ENCODE measurements around the gene E2F3.
A peak's percentile ranks its signal among the peaks of the same experiment; 100 is the strongest.
"Not testable (repeated sequence)": the region's sequence is repeated elsewhere in the genome, so short reads cannot be mapped to it uniquely, and the experiment has no call there.

The E2F3 gene

DNA sequence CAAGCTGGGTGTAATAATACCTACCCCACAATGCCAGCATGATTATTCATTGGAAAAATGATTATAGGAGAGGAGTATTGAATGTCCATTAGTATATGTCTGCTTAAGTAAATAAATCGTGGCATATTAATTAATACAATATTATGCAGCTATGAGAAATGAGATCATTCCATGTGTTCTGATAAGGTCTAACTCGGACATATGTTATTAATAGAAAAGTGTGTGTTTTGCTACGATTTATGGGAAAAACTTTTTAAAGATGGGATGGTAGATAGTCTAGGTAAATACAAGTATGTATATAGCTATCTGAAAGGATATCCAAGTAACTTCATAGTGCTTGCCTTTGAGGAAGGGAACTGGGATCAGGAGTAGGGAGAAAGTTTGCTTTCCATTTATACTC is 71.1 kb downstream of the E2F3 start:
- DNase-seq: no peak

DNA sequence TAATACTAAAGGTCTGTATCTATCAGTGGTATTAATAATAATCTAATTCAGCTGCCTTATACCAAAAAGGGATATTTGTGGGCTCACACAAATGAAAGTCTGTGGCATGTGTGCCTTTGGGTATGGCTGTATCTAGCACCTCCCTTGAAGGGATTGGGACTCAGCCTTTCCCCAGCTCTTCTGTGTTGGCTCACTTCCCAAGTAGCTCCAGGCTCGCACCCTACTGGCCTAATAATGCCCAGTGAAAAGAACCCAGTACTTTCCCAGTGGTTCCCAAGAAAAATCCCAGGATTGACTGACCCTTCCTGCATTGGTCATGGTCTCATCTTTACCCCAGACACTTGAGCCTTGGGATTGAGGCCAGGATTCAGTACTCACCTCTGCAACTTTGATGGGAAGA is 71.8 kb downstream of the E2F3 start:
- DNase-seq: no peak

DNA sequence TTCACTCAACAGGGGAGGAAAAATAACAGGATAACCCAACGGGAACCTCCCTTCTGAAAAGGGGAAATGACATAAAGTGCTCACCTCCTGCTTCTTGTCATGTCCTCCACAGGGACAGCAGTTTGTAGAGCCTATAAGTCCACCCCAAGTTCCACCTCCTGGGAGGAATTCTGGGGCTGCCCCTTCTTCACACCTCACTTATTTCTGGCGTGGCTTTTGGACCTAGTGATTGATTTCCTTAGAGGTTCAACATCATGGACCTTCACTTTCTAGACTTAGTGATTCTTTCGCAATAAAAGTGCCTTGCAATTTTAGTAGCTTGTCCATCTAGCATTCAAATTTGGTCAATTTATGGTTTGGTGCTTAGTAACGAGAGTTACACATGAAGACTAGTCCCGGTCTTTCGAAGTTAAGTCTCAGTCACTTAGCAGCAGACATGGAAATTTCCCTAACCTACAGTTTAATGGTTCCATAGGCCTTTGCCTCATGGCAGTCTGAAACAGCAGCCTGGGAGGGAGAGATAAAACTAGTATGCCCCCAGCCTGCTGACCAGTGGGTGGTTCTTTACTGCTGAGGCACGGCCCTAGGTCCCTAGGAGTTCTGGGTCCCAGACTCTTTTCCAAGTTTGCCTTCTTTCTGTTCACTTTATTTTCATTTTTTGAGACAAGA is 73.3 kb downstream of the E2F3 start:
- no peak for DNase-seq

DNA sequence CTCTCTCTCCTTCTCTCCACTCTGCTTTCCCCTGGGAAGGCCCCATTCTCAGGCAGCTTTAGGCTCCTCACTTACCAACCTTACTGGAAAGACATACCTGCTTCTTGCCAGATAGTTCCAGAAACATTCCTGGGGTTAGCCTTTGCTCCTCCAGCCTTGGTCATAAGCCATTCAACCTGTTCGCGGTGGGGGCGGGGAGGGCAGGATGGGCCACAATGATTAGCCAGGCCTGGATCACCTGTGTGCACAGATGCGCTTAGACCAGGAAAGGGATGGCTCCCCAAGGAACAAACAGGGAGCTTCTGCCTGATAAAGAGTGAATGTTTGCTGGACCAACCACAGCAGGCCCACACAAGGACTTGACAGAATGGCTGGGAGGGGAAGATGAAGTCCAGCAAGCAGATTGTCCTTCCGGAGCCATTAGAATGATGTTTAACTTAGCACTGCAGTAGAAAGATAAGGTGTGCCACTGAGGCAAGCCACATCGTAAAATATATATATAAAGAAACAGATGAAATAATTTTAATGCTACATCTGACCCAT is 74.9 kb downstream of the E2F3 start:
- DNase-seq: no peak

DNA sequence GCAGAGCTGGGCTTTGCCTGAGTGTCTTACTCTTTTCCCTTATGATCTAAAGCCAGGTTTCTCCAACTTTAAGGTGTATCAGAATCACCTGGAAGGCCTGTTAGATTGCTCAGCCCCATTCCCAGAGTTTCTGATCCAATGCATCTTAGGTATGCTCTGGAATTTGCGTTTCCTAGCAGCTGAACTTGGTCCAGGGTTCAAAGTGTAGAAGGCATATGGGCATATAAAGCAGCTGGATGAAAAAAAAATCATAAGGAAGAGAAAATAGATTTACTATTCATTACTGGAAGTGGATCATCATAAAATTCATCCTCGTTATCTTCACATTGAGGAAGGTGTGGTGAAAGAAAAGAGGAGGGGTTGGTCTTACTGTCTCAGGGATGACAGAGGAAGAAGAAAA is 75.8 kb downstream of the E2F3 start:
- no peak for DNase-seq

DNA sequence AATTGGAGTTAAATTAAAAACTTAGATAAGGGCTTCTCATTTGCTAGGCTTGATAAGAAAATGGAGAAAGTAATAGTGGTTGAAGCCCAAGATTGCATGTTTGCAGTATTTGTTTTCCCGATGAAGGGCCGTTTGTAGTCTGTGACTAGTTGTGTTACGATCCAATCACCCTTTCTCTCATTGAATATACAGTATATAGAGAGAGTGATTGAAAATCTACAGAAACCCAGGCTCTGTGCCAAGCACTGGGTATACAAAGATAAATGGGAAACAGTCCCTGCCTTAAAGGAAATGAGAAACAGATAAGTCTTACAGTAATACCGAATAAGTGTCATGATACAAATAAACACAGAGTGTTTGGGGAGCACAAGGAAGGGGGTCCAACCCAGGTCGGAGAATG is 77.4 kb downstream of the E2F3 start:
- DNase-seq: no peak

DNA sequence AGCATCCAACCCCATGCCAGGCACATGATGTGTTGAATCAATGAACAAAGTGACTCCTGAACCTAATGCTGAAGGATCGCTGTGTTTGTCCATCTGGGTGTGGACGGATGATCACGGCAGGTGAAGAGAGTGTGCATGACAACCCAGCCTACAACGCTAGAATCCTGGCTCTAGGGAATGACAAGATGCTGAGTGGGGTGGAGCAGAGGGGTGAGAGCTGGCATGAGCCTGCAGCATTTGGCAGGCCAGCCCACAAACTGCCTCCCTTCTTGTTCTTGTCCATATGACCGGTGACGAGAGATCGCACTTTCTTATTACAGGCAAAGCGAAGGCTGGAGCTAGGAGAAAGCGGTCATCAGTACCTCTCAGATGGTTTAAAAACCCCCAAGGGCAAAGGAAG is 77.8 kb downstream of the E2F3 start:
- no peak for DNase-seq

DNA sequence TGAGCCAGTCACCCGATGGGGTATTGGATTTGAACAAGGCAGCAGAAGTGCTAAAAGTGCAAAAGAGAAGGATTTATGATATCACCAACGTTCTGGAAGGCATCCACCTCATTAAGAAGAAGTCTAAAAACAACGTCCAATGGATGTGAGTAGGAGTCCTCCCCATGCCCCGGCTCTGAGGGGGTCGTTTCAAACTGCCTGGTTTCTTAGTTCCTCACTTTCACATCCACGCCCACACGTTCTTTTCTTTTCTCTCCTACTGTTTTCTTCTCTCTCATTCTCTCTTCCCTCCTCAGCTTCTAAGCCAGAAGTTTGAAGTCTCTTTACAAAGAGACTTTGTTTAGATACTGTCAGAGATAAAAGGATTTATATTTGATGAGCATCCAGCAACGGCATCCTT is 79.6 kb downstream of the E2F3 start:
- DNase-seq: no peak

DNA sequence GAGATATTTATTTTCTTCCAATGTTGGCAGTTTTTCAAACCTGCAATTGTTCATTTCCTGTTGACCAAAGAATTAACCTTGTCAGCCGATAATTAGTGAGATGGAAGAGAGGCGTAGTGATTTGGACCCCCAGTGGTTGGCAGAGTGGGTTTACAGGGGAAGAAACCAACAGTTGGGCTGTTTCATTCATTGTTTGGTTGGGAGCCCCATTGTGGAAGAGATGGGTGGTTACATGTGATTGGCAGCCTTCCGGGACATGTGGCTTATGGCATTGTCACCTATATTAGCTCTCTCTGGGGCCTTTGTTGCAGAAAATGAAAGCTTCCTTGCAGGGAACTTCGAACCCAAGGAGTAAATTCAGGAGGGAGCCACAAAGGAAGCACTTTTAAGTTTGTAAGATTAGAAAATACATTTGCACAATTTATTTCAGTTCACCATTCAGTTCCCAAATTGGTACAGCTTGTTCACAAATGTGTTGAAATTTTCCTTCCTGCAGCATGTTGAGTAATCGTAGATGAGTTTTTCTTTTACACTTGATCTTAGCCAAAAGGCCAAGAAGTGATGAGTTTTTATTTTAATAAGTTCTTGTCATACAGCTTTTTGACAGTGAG is 82.3 kb downstream of the E2F3 start:
- no peak for DNase-seq

DNA sequence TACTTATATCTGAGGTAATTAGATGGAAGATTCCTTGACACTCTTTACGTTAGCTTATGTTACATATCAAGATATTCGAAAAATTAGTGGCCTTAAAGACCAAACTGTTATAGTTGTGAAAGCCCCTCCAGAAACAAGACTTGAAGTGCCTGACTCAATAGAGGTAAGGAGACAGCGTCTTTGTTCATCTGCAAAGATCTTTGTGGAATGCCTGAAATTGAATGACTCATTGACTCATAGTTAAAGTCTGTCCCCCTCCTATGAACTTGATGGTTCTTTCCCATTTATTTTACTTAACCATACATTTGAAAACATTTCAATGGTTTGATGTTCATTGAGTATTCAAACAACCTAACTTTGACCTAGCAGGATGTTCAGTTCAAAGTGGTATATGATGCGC is 85.0 kb downstream of the E2F3 start:
- DNase-seq: no peak

DNA sequence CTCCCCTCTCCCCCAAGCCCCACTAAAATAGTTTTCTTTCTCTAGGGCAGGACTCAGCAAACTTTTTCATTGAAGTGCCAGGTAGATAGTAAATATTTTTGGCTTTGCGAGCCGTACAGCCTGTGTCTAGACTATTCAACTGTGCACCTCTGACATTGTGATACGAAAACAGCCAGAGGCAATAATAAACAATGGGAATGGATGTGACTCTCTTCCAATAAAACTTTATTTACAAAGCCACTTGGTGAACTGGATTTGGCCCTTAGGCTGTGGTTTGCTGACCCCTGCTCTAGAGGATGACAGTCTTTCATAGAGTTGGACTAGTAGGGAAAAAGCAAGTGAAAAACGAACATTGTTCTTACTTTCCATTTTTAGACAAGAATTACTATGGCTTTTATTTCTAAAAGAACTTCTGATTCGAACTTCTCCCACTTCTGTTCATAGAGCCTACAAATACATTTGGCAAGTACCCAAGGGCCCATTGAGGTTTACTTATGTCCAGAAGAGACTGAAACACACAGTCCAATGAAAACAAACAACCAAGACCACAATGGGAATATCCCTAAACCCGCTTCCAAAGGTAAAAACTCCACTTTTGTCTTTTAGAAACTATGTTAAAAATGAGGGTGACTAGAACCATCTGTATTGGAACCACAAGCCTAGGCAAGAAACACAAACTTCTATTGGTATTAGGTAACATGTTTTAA is 86.1 kb downstream of the E2F3 start:
- no peak for DNase-seq

DNA sequence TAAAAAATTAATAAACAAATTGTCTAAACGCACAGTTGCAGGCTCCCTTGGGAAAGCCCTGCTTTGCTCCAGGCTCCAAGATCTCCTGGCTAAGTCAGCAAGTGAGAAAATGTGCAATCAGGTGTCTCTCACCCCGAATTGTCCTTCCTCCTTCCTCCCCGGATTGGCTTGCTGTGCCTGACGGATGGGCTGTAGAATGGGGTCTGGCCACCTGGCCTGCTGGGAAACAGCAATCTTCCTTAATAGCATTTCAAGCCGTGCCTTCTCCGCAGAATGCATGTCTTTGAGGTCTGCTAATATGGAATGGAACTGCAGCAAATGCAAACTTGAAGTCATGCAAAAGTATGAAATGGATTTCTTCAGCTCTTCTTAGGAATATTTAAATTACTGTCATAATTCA is 88.9 kb downstream of the E2F3 start:
- no peak for DNase-seq

DNA sequence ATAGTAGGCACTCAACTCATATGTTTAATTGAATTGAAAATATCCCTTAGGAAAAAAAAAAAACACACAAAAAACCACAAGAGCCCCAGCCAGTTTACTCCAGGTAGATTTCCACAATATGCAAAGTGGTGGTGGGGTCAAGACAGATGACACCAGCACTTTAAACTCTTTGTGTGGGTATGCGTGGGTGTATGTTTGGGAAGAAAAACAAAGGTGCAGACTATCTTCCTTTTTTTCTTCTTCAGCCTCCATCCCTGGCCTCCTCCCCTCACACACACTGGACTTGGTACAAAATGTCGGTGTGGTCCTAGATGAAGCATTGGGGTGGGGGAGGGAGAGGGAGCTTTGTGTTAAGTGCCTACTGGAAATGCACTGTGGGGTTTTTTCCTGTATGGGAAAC is 90.4 kb downstream of the E2F3 start:
- no peak for DNase-seq

DNA sequence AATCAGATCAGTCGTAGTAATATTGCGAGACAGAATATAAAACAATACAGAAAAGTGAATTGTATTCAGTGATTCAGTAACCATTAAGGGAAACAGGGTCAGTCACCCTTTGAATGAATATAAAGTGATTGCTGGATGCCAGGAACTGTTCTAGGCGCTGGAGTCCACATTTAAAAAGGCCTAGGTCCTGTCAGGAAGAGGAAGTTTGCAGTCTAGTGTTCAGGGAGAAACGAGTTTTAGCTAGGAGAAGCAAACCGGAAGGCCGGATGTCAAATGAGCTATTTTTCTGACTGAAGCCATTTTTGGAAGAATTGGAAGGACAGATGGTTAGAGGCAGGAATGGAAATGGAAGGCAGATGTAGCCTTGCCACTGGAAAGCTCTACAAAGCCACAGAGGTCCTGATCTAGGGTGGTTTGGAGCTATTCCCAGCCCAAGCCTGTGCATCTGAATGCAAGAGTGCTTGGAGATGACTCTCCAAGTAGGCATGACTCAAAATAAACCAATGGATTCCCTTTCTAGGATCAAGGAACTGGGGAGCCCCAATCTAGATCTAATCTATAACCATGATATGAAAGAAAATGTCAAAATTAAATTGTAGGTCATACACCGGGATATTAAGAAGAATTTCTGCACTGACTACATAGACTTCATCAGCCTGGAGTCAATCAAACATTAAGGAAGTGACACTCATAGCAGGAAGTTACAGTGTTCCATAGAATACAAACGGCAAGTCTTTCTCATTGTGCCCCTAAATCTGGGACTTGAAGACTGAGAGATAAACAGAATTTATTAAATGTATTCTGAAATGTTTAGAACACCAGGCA is 95.7 kb downstream of the E2F3 start:
- DNase-seq: no peak

DNA sequence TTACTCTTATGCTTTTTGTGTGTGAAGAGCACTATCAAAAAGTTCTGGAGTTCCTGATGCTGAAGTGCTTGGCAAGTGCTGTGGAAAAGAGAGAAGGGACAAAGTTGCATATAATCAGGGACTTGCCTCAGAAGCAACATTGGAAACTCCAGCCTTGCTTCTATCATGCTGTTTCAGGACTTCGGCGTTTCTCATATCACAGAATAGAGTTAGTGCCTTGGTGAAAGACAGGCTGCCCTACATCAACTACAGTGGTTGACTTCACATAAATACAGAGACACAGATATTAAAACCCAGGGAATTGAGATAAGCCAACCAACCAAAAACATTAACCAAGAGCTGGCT is 96.3 kb downstream of the E2F3 start:
- no peak for DNase-seq

DNA sequence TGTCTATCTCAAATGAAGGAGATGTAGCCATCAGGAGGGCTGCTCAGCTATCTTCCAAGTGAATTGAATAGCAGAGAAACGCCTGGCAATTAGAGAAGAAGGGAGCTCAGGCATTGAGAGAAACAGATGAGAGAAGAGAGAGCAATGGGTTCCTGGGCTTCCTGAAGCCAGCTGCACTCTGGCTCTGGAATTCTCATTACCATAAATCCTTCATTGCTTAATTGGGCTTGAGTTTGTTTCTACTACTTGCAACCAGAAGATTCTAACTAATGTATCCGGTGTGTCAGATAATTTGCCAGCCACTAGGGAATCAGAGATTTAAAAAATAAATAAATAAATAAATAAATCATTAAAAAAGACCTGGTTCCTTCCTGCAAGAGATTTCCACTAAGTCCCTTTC is 107.5 kb downstream of the E2F3 start:
- DNase-seq: no peak

DNA sequence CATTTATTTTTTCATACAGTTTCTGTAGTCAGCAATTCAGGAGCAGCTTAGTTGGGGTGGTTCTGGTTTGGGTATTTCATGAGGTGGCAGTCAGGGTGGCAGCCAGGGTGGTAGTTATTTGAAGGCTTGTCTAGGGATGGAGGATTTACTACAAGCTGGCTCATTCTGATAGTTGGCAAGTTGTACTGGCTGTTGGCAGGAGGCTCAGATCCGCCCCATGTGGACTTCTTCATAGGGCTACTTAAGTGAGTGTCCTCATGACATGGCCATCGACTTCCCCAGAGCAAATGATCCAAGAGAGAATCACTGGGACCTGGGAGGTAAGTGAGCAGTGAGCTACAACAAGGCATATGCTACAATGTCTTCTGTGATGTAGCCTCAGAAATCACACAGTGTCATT is 110.2 kb downstream of the E2F3 start:
- DNase-seq: no peak

DNA sequence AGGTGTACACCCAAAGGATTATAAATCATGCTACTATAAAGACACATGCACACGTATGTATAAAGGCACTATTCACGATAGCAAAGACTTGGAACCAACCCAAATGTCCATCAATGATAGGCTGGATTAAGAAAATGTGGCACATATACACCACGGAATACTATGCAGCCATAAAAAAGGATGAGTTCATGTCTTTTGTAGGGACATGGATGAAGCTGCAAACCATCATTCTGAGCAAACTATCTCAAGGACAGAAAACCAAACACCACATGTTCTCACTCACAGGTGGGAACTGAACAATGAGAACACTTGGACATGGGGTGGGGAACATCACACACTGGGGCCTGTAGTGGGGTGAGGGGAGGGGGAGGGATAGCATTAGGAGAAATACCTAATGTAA is 123.5 kb downstream of the E2F3 start:
- DNase-seq: not testable (repeated sequence)

DNA sequence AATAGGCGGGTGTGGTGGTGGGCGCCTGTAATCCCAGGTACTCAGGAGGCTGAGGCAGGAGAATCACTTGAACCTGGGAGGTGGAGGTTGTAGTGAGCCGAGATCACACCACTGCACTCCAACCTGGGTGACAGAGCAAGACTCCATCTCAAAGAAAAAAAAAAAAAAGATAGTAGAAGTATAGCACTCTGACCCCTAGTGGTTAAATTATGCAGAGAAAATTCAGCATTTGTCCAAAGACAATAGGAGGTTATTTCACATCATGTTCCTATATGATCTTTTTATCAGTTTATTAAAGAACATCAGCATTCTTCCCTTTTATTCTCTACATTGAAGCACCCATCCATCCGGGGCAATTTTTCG is 127.4 kb downstream of the E2F3 start:
- DNase-seq: not testable (repeated sequence)

DNA sequence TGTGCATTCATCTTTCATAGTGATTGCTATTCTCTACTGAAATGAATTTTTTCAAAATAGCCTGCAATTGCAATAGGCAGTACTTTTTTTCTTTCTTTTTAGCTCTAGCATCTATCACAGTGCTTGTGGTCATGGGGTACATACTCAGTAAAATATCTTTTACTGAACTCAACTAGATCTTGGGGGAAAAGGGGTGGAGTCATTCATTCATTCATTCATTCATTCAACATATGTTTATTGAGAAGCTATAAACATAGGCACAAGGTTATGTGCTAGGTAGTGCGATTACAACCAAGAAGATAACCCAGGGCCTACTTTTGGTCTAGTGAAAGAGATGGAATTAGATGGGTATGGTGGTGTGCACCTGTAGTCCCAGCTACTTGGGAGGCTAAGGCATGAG is 131.2 kb downstream of the E2F3 start:
- DNase-seq: no peak

DNA sequence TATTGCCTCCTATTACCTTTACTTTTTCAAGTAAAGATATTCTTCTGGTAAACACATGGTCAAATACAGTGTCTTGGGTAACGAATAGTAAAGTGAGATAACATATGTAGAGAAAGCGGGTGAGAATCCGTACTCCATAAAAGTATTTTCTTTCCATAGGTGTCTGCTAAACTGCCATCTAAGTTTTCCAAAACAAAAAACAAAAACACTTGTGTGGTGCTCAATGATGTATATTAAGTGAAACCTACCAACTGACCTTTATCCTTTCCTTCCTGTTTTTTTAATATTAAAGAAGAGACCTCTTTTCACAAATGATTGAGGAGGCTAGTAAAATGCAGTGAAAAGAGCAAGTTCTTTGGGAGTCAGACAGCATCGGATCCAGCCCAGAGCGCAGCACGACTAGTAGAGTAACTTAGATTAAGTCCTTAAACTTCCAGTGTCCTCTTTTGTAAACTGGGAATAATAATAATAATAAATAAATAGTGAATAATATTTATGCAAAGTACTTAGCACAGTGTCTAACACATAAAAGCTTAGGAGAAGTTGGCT is 132.1 kb downstream of the E2F3 start:
- DNase-seq: no peak

DNA sequence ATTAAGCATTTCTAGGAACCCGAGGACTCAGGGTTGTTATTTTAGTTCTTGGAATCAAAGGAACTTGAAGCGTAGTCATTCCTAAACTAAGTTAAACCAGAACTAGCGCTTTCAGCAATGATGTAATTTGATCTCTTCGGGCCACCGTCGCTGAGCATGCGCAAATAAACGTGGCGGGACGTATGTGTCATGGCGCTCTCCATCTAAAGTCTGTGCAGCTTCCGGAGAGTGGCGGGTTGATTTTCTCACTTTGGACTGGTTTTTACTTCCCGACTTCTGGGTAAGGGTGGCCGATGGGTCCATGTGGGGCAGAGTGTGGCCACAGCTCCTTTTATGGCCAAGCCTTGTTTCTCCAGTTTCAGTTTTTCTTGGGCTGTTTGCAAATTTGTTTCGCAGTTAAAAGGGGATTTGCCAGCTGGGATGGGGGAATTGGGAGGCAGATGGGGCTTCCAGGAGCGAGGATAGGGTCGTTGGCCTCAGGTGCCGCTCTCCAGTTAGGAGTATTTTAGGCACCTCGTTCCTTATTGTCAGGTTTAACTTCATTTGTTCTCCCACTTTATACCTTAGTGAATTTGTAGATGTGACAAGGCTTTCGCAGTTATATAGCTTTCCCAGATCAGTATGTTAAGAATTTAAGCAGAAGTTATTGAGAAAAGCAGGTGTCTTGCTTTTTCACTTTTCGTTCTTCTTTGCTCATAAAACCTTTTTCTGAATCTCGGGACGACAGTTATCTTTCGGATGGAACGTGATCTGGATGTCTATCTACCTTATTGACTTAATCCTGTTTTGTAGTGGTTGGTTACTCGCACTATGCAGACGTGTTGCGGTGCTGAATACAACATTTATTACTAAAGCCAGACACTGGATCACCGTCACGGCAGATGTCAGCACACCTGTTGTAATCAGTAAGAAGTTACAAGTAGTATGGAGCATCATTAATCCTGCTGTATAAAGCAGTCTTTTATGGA is 132.9 kb downstream of the E2F3 start, which contains the start of gene CDKAL1:
Gene CDKAL1 (plus strand): TSS at position 163 of the 968 bp plus-strand sequence. CDS start 11,894 bp downstream, outside the sequence.
- DNase-seq: peak; percentile 57

Data from DMS79 (cell line).